Trophoblast cell (in vitro differentiated cells and primary cell): ENCODE data around the gene TSPEAR.

ENCODE experiments used
- DNase-seq, 2 donors: peaks; one replicate each; pipeline ENCODE4 v3.0.0-alpha.2; 2016
- H2AFZ ChIP-seq: 2 replicates; pipeline ENCODE4 v1.6.1; 2013; ENCODE audit warnings: low read length, moderate library complexity, mild to moderate bottlenecking; ENCODE audit not compliant: insufficient read depth, poor library complexity
- H2AK5ac ChIP-seq: 2 replicates; pipeline ENCODE4 v1.6.1; 2013; ENCODE audit warnings: mild to moderate bottlenecking, low read length
- H2BK120ac ChIP-seq: 2 replicates; pipeline ENCODE4 v1.6.1; 2013; ENCODE audit warnings: low read length, mild to moderate bottlenecking, moderate library complexity; ENCODE audit not compliant: insufficient read depth, poor library complexity
- H2BK12ac ChIP-seq: 2 replicates; pipeline ENCODE4 v1.6.1; 2013; ENCODE audit warnings: mild to moderate bottlenecking, low read length, moderate library complexity
- H2BK5ac ChIP-seq: 2 replicates; pipeline ENCODE4 v1.6.1; 2013; ENCODE audit warnings: low read length, low read depth, moderate library complexity, mild to moderate bottlenecking; ENCODE audit not compliant: poor library complexity
- H3K14ac ChIP-seq: 2 replicates; pipeline ENCODE4 v1.6.1; 2013; ENCODE audit warnings: mild to moderate bottlenecking, low read length
- H3K18ac ChIP-seq: 2 replicates; pipeline ENCODE4 v1.6.1; 2013; ENCODE audit warnings: mild to moderate bottlenecking, low read length
- H3K23ac ChIP-seq: 2 replicates; pipeline ENCODE4 v1.6.1; 2013; ENCODE audit warnings: low read length
- H3K27ac ChIP-seq: 2 replicates; pipeline ENCODE4 v1.5.1; 2013; ENCODE audit warnings: low read depth, mild to moderate bottlenecking, inconsistent platforms, low read length, moderate library complexity
- H3K27me3 ChIP-seq: 2 replicates; pipeline ENCODE4 v1.6.1; 2013; ENCODE audit warnings: inconsistent platforms, mild to moderate bottlenecking, low read length, moderate library complexity; ENCODE audit not compliant: insufficient read depth
- H3K36me3 ChIP-seq, 2 experiments: 1 replicate in 1 of 2; 2 replicates in 1 of 2; pipeline ENCODE4 v1.6.1; 2013; ENCODE audit warnings: low read length in 2 of 2, mild to moderate bottlenecking in 2 of 2, moderate library complexity in 1 of 2; ENCODE audit not compliant: insufficient read depth in 2 of 2, control insufficient read depth in 1 of 2
- H3K4ac ChIP-seq: 2 replicates; pipeline ENCODE4 v1.6.1; 2013; ENCODE audit warnings: low read depth, mild to moderate bottlenecking, low read length, moderate library complexity
- H3K4me1 ChIP-seq, 2 experiments: 1 replicate in 1 of 2; 2 replicates in 1 of 2; pipeline ENCODE4 v1.6.1; 2013; ENCODE audit warnings: low read length in 2 of 2, mild to moderate bottlenecking in 2 of 2, moderate library complexity in 1 of 2; ENCODE audit not compliant: insufficient read depth in 2 of 2, control insufficient read depth in 1 of 2
- H3K4me2 ChIP-seq: 2 replicates; pipeline ENCODE4 v1.6.1; 2013; ENCODE audit warnings: inconsistent platforms, mild to moderate bottlenecking, low read length, moderate library complexity
- H3K4me3 ChIP-seq: 2 replicates; pipeline ENCODE4 v1.5.1; 2013; ENCODE audit warnings: mild to moderate bottlenecking, low read depth, low read length, inconsistent platforms
- H3K79me1 ChIP-seq: one replicate; pipeline ENCODE4 v1.6.1; 2013; ENCODE audit warnings: low read length
- H3K79me2 ChIP-seq: 2 replicates; pipeline ENCODE4 v1.6.1; 2013; ENCODE audit warnings: low read length, mild to moderate bottlenecking; ENCODE audit not compliant: control insufficient read depth, insufficient read depth, poor library complexity
- H3K9ac ChIP-seq: 2 replicates; pipeline ENCODE4 v1.6.1; 2013; ENCODE audit warnings: mild to moderate bottlenecking, low read length
- H3K9me3 ChIP-seq: 2 replicates; pipeline ENCODE4 v1.6.1; 2013; ENCODE audit warnings: low read depth, mild to moderate bottlenecking, control low read depth, inconsistent platforms, low read length; ENCODE audit not compliant: insufficient read depth
- H4K12ac ChIP-seq: 2 replicates; pipeline ENCODE4 v1.6.1; 2013; ENCODE audit warnings: low read depth, mild to moderate bottlenecking, low read length, moderate library complexity
- H4K8ac ChIP-seq: 2 replicates; pipeline ENCODE4 v1.6.1; 2013; ENCODE audit warnings: low read depth, mild to moderate bottlenecking, low read length, moderate library complexity
- H4K91ac ChIP-seq: one replicate; pipeline ENCODE4 v1.6.1; 2013; ENCODE audit warnings: low read depth, mild to moderate bottlenecking, low read length, moderate library complexity
- WGBS: extraction: QIAGEN DNeasy Blood & Tissue Kit; methylation state at CpG from one replicate; pipeline ENCODE4 v1.1.7; 2013; ENCODE audit warnings: missing lambda C conversion rate; ENCODE audit not compliant: insufficient read length, insufficient coverage; ENCODE audit errors: extremely low coverage; 5-methylcytosine and 5-hydroxymethylcytosine counted together

TSPEAR gene

GRCh38 chr21:44684077-44684476 is 27.3 kb downstream of the TSPEAR start:
- H3K79me1 ChIP-seq = no peaks in the 10 kb centered on the region
- H3K9ac ChIP-seq = no peak overlapping the region
- H4K91ac ChIP-seq = no peak overlapping the region
- no peak overlapping the region for H2BK120ac ChIP-seq
- H2AFZ ChIP-seq = no peak overlapping the region
- no peaks in the 10 kb centered on the region for H3K36me3 ChIP-seq
- H3K4me2 ChIP-seq = no peak overlapping the region
- H3K4ac ChIP-seq = no peak overlapping the region
- no peak overlapping the region for H3K18ac ChIP-seq
- no peaks in the 10 kb centered on the region for H3K4me1 ChIP-seq
- DNase-seq = no peak
- no peak overlapping the region for H4K8ac ChIP-seq
- no peaks in the 10 kb centered on the region for H3K79me2 ChIP-seq
- no peak overlapping the region for H4K12ac ChIP-seq
- no peak overlapping the region for H3K23ac ChIP-seq
- H3K9me3 ChIP-seq = peaks cover 2% of the 10 kb centered on the region
- no CpG with 5 or more reads among the region's 7 CpGs for WGBS
- no peak overlapping the region for H3K27ac ChIP-seq
- H3K27me3 ChIP-seq = no peaks in the 10 kb centered on the region
- H2BK12ac ChIP-seq = no peak overlapping the region
- no peak overlapping the region for H2BK5ac ChIP-seq
- H3K14ac ChIP-seq = no peak overlapping the region
- no peak overlapping the region for H2AK5ac ChIP-seq
- H3K4me3 ChIP-seq = no peak overlapping the region

- no CpG with 5 or more reads among the region's 15 CpGs for WGBS
- Histone ChIP-seq H3K9me3 (peaks cover 2% of the 10 kb centered on the region), H2AFZ (no peak overlapping the region), H4K12ac (no peak overlapping the region), H2AK5ac (no peak overlapping the region), H3K27ac (no peak overlapping the region), H3K4me2 (no peak overlapping the region), H3K9ac (no peak overlapping the region), H3K79me2 (no peaks in the 10 kb centered on the region), H3K27me3 (no peaks in the 10 kb centered on the region), H3K4me1 (no peaks in the 10 kb centered on the region), H2BK5ac (no peak overlapping the region), H4K8ac (no peak overlapping the region), H4K91ac (no peak overlapping the region), H3K14ac (no peak overlapping the region), H2BK12ac (no peak overlapping the region), H2BK120ac (no peak overlapping the region), H3K4ac (no peak overlapping the region), H3K4me3 (no peak overlapping the region), H3K79me1 (no peaks in the 10 kb centered on the region), H3K36me3 (no peaks in the 10 kb centered on the region), H3K23ac (no peak overlapping the region), H3K18ac (no peak overlapping the region)
- no peak for DNase-seq
Observed at GRCh38 chr21:44682580-44683151, 28.7 kb downstream of the TSPEAR start.

- no peaks in the 10 kb centered on the region for H3K79me1 ChIP-seq
- no peak within 1 kb of the TSS for H2AFZ ChIP-seq
- no peak within 1 kb of the TSS for H2BK5ac ChIP-seq
- peaks cover 2% of the 10 kb centered on the region for H3K9me3 ChIP-seq
- no peak within 1 kb of the TSS for H3K4me3 ChIP-seq
- no peak within 1 kb of the TSS for H3K14ac ChIP-seq
- no peak within 1 kb of the TSS for H3K9ac ChIP-seq
- no peak within 1 kb of the TSS for H3K4ac ChIP-seq
- H3K27me3 ChIP-seq = no peaks in the 10 kb centered on the region
- no peak within 1 kb of the TSS for H2BK12ac ChIP-seq
- no peak within 1 kb of the TSS for H4K91ac ChIP-seq
- no peak within 1 kb of the TSS for H4K8ac ChIP-seq
- H3K36me3 ChIP-seq = no peaks in the 10 kb centered on the region
- no peak within 1 kb of the TSS for H2BK120ac ChIP-seq
- H4K12ac ChIP-seq = no peak within 1 kb of the TSS
- no CpG with 5 or more reads among the region's 23 CpGs for WGBS
- H3K4me1 ChIP-seq = no peaks in the 10 kb centered on the region
- H2AK5ac ChIP-seq = no peak within 1 kb of the TSS
- DNase-seq = no peak
- no peak within 1 kb of the TSS for H3K23ac ChIP-seq
- no peak within 1 kb of the TSS for H3K27ac ChIP-seq
- H3K4me2 ChIP-seq = no peak within 1 kb of the TSS
- H3K18ac ChIP-seq = no peak within 1 kb of the TSS
- no peaks in the 10 kb centered on the region for H3K79me2 ChIP-seq
Observed at GRCh38 chr21:44681861-44682579, 29.4 kb downstream of the TSPEAR start, which contains the start of gene KRTAP12-1. Gene KRTAP12-1 (minus strand): TSS chr21:44682163. CDS start chr21:44682123, 40 bp downstream.

- no peak overlapping the region for H2BK5ac ChIP-seq
- no peaks in the 10 kb centered on the region for H3K4me1 ChIP-seq
- no peak overlapping the region for H2BK12ac ChIP-seq
- H3K18ac ChIP-seq = no peak overlapping the region
- H4K91ac ChIP-seq = no peak overlapping the region
- H3K9ac ChIP-seq = no peak overlapping the region
- H3K4ac ChIP-seq = no peak overlapping the region
- no peaks in the 10 kb centered on the region for H3K79me2 ChIP-seq
- no peak overlapping the region for H3K27ac ChIP-seq
- no peaks in the 10 kb centered on the region for H3K36me3 ChIP-seq
- no peak overlapping the region for H2AFZ ChIP-seq
- no peak overlapping the region for H3K4me2 ChIP-seq
- H3K14ac ChIP-seq = no peak overlapping the region
- H3K79me1 ChIP-seq = no peaks in the 10 kb centered on the region
- no peak overlapping the region for H4K8ac ChIP-seq
- DNase-seq = no peak
- H3K23ac ChIP-seq = no peak overlapping the region
- no peak overlapping the region for H3K4me3 ChIP-seq
- H3K27me3 ChIP-seq = no peaks in the 10 kb centered on the region
- no peak overlapping the region for H4K12ac ChIP-seq
- no peak overlapping the region for H2AK5ac ChIP-seq
- H2BK120ac ChIP-seq = no peak overlapping the region
- peaks cover 2% of the 10 kb centered on the region for H3K9me3 ChIP-seq
- no CpG with 5 or more reads among the region's 11 CpGs for whole genome bisulfite sequencing
Observed at GRCh38 chr21:44681152-44681551, 30.2 kb downstream of the TSPEAR start.
